ENCODE results near the gene KLK5.

Gene KLK5

DNA sequence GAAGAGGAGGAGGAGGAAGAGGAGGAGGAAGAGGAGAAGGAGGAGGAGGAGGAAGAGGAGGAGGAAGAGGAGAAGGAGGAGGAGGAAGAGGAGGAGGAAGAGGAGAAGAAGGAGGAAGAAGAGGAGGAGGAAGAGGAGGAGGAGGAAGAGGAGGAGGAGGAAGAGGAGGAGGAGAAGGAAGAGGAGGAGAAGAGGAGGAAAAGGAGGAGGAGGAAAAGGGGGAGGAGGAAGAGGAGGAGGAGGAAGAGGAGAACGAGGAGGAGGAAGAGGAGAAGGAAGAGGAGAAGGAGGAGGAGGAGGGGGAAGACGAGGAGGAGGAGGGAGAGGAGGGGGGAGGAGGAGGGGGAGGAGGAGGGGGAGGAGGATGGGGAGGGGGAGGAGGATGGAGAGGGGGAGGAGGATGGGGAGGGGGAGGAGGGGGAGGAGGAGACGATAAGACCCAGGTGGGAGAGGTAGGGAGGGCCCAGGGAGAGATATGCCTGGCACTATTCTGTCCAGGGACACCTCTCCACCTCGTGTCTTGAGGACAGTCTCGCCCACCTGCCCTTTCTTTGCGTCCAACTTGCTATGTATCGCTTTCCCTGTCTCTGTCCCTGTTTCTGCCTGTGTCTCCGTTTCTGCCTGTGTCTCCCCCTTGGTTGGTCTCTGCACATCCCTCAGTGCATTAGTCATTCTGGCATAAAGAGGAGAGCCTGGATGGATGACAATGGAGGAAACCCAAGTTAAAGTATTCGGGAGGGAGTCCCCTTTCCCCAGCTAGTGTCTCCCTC, 7.1 kb upstream of the KLK5 start:
- no peak for DNase-seq (ENCODE audit: low read depth)
- H3K4me3 ChIP-seq (replicated peaks; ENCODE audit: low read depth, low read length): no peak overlapping the region
- no peak for TF ChIP-seq CTCF (IDR thresholded peaks at IDR 0.05; ENCODE audit: low read length, missing control alignments)

GRCh38 chr19:50957587-50957986, 4.7 kb upstream of the KLK5 start:
- H3K4me3 ChIP-seq (replicated peaks; ENCODE audit: low read depth, low read length): no peak overlapping the region
- no peak for TF ChIP-seq CTCF (IDR thresholded peaks at IDR 0.05; ENCODE audit: low read length, missing control alignments)
- no peak for DNase-seq (ENCODE audit: low read depth)

GRCh38 chr19:50949861-50950260, 3.0 kb downstream of the KLK5 start:
- no peak for TF ChIP-seq CTCF (IDR thresholded peaks at IDR 0.05; ENCODE audit: low read length, missing control alignments)
- DNase-seq (ENCODE audit: low read depth): no peak
- no peak overlapping the region for H3K4me3 ChIP-seq (replicated peaks; ENCODE audit: low read depth, low read length)

DNA sequence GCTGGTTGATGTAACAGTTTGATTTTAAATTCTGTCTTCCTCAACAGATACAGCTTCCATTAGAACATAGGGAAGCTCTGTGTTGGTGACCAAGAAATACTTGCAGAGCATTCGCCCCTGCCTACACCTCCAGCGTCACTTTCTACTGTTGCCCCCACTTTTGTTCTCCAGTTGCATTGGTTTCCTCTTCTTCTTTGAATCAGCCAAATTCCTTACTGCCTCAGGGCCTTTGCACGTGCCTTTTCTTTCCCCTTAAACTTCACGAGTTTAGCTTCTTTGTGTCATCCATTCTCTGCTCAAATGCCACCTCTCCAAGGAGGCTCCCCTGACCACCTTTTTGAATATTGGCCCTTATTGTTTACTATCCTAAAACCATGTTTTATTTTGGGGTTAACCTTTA, 5.7 kb downstream of the KLK5 start:
- no peak for TF ChIP-seq CTCF (IDR thresholded peaks at IDR 0.05; ENCODE audit: low read length, missing control alignments)
- H3K4me3 ChIP-seq (replicated peaks; ENCODE audit: low read depth, low read length): no peak overlapping the region
- no peak for DNase-seq (ENCODE audit: low read depth)

- no peak overlapping the region for H3K4me3 ChIP-seq (replicated peaks; ENCODE audit: low read depth, low read length)
- DNase-seq (ENCODE audit: low read depth): no peak
- no peak for TF ChIP-seq CTCF (IDR thresholded peaks at IDR 0.05; ENCODE audit: low read length, missing control alignments)
Observed at GRCh38 chr19:50944795-50945194, 8.0 kb downstream of the KLK5 start.

DNA sequence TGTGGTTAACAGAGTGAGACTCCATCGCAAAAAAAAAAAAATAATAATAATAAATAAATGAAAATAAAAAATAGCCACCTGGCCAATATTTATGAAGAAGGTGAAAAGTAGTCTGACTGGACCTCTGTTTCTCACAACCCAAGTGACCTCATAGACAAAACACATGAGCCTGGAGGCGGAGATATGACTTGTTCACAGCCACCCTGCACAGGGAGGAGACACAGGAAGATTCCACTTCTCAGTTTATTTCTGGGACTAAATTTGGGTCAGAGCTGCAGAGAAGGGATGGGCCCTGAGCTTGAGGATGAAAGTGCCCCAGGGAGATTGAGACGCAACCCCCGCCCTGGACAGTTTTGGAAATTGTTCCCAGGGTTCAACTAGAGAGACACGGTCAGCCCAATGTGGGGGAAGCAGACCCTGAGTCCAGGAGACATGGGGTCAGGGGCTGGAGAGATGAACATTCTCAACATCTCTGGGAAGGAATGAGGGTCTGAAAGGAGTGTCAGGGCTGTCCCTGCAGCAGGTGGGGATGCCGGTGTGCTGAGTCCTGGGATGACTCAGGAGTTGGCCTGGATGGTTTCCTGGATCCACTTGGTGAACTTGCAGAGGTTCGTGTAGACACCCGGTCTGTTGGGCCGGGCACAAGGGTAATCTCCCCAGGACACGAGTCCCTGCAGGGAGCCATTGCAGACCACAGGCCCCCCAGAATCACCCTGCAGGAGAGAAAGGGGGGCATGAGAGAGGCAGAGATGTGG, 9.6 kb downstream of the KLK5 start:
- TF ChIP-seq CTCF (IDR thresholded peaks at IDR 0.05; ENCODE audit: low read length, missing control alignments): no peak
- no peak overlapping the region for H3K4me3 ChIP-seq (replicated peaks; ENCODE audit: low read depth, low read length)
- no peak for DNase-seq (ENCODE audit: low read depth)
